Naive thymus-derived CD4-positive, alpha-beta T cell (primary cell): ENCODE results near the gene THY1. TPM values are rescaled to one million over a fixed set of nuclear protein-coding genes. Genes with fewer than 3 reads are reported as not detected.
"Not testable (repeated sequence)": the region's sequence is repeated elsewhere in the genome, so short reads cannot be mapped to it uniquely, and the experiment has no call there.

ENCODE experiments used
- ATAC-seq: fragments of 150-1000 bp; cut with Tn5 transposase; 2 replicates; pipeline ENCODE4 v1.10.0; 2021; ENCODE audit warnings: mild to moderate bottlenecking, moderate library complexity
- CTCF ChIA-PET: fragments of 350-600 bp; sonication (Branson Sonifier 250); formaldehyde crosslinking; loops from one replicate; lab custom pipeline; 2021; ENCODE audit warnings: antibody characterized with exemption; lab: Charles Lee
- POLR2A ChIA-PET: fragments of 350-600 bp; sonication (Branson Sonifier 250); formaldehyde crosslinking; loops from one replicate; lab custom pipeline; 2021; ENCODE audit warnings: antibody characterized with exemption, inconsistent platforms; lab: Charles Lee
- DNase-seq, 9 donors: peaks; one replicate each; pipeline versions ENCODE4 v3.0.0 to v3.0.0-alpha.2; 2020 to 2022; ENCODE audit warnings: mixed read lengths in 1 of 9
- H3K27ac ChIP-seq: one replicate; pipeline ENCODE4 v1.7.0; 2013; ENCODE audit warnings: mild to moderate bottlenecking, low read depth, low read length, moderate library complexity
- H3K27me3 ChIP-seq, 2 donors: one replicate each; pipeline ENCODE4 v1.7.0; 2013; ENCODE audit warnings: low read length in 2 of 2, mild to moderate bottlenecking in 2 of 2, moderate library complexity in 2 of 2; ENCODE audit not compliant: control insufficient read depth in 2 of 2, insufficient read depth in 2 of 2
- H3K36me3 ChIP-seq, 3 experiments: 1 replicate in 2 of 3; 2 replicates in 1 of 3; pipeline ENCODE4 v1.7.0; 2013; ENCODE audit warnings: low read length in 3 of 3, mild to moderate bottlenecking in 3 of 3, moderate library complexity in 1 of 3; ENCODE audit not compliant: insufficient read depth in 3 of 3, control insufficient read depth in 2 of 3
- H3K4me1 ChIP-seq, 2 donors: one replicate each; pipeline ENCODE4 v1.7.0; 2013; ENCODE audit warnings: low read length in 2 of 2, mild to moderate bottlenecking in 2 of 2, moderate library complexity in 1 of 2; ENCODE audit not compliant: control insufficient read depth in 2 of 2, insufficient read depth in 2 of 2
- H3K4me3 ChIP-seq: 2 replicates; pipeline ENCODE4 v1.7.0; 2013; ENCODE audit warnings: mild to moderate bottlenecking, low read length
- H3K9me3 ChIP-seq, 3 experiments: 1 replicate in 2 of 3; 2 replicates in 1 of 3; pipeline ENCODE4 v1.7.0; 2013; ENCODE audit warnings: low read length in 3 of 3; ENCODE audit not compliant: control insufficient read depth in 2 of 3
- H3K27ac Mint-ChIP-seq, 9 donors: one replicate each; pipeline ENCODE4 v1.8.0; 2020 to 2022; ENCODE audit warnings: mixed read lengths in 9 of 9, mild to moderate bottlenecking in 8 of 9, moderate library complexity in 5 of 9, inconsistent platforms in 2 of 9
- H3K27me3 Mint-ChIP-seq, 5 donors: one replicate each; pipeline ENCODE4 v1.8.0; 2021 to 2022; ENCODE audit warnings: mixed read lengths in 5 of 5, mild to moderate bottlenecking in 1 of 5
- H3K36me3 Mint-ChIP-seq, 5 donors: one replicate each; pipeline ENCODE4 v1.8.0; 2020 to 2022; ENCODE audit warnings: mixed read lengths in 5 of 5, mild to moderate bottlenecking in 3 of 5, inconsistent platforms in 1 of 5
- H3K4me1 Mint-ChIP-seq, 7 donors: one replicate each; pipeline ENCODE4 v1.8.0; 2020 to 2022; ENCODE audit warnings: mixed read lengths in 7 of 7, mild to moderate bottlenecking in 3 of 7, inconsistent platforms in 1 of 7
- H3K4me3 Mint-ChIP-seq, 10 donors: one replicate each; pipeline ENCODE4 v1.8.0; 2020 to 2022; ENCODE audit warnings: mild to moderate bottlenecking in 10 of 10, mixed read lengths in 10 of 10, moderate library complexity in 6 of 10, inconsistent platforms in 2 of 10
- H3K9me3 Mint-ChIP-seq, 11 donors: one replicate each; pipeline ENCODE4 v1.8.0; 2020 to 2022; ENCODE audit warnings: mixed read lengths in 11 of 11, mild to moderate bottlenecking in 4 of 11, inconsistent platforms in 1 of 11, moderate library complexity in 1 of 11
- intact Hi-C, 2 donors: fragments of 100-400 bp; cut with micrococcal nuclease; formaldehyde crosslinking; loops; one replicate each; pipeline ENCODE4 v1.15.1; 2023
- polyA plus RNA-seq, 2 donors: library from polyadenylated mRNA; unstranded; fragments of 300-500 nt; fragmentation: Illumina TruSeq; gene quantifications; one replicate each; pipeline ENCODE4 v1.2.3, GENCODE V29; 2021
- total RNA-seq, 6 experiments: library from RNA in 5 of 6; stranded (reverse) in 5 of 6; gene quantifications; 1 replicate in 5 of 6; 2 replicates in 1 of 6; pipeline ENCODE4 v1.2.3 and lab custom pipeline; 2021 to 2026

THY1 gene
- total and polyA plus RNA-seq, 7 experiments from 2014 or later = 2.2 TPM; not detected in 6

DNA sequence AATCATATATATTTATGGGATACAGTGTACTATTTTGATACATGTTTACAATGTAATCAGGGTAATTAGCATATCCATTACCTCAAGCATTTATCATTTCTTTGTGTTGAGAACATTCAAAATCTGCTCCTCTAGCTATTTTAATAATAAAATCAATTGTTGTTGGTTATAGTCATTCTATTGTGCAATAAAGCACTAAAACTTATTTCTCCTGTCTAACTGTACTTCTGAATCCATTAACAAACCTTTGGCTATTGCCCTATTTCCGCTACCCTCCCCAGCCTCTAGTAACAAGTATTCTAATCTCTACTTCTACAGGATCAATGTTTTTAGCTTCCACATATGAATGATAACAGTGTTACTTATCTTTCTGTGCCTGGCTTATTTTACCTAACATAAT is 26.1 kb downstream of the THY1 start:
- Mint-ChIP-seq H3K27ac (no peak overlapping the region), H3K9me3 (peaks cover 10 to 47% (median 29%) of the 10 kb centered on the region in 11 donors), H3K27me3 (peaks cover 21 to 40% (median 34%) of the 10 kb centered on the region in 5 donors), H3K4me1 (no peaks in the 10 kb centered on the region), H3K4me3 (no peak overlapping the region), H3K36me3 (peaks cover 0 to 19% (median 4%) of the 10 kb centered on the region in 5 donors)
- Histone ChIP-seq H3K4me1 (no peaks in the 10 kb centered on the region), H3K9me3 (peaks cover 0 to 11% (median 8%) of the 10 kb centered on the region in 3 experiments), H3K27ac (no peak overlapping the region), H3K36me3 (no peaks in the 10 kb centered on the region), H3K27me3 (no peaks in the 10 kb centered on the region), H3K4me3 (no peak overlapping the region)
- ChIA-PET CTCF (no interaction called here), POLR2A (interaction anchor here (0.6 kb wide), 1 partner anchor 9 kb away, joined by 3 read pairs; no protein-coding TSS in a partner anchor)
- intact Hi-C loops = no loop called here
- DNase-seq (no peak), ATAC-seq (no peak)

DNA sequence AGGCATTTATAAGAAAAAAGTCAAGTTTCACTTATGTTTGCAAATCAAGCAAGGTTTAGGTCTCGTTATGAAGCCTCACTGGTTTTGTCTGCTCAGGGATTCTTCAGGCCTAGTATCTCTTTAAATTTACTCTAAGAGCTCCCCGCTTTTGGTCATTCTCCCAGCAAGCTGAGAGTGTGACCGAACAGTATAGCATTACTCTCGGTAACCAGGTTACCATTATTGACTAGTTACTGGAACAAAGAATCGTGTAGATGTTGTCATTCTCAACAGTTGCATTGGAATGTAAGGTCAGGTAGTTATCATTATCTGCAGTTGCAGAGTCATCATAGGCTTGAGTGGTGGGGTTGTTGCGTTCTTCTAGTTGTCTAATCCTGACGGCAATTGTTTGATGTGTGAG is 31.7 kb downstream of the THY1 start:
- peaks cover 7 to 28% (median 23%) of the 10 kb centered on the region in 5 donors for H3K27me3 Mint-ChIP-seq
- intact Hi-C loops = no loop called here
- no peaks in the 10 kb centered on the region for H3K9me3 Mint-ChIP-seq
- Histone ChIP-seq H3K36me3 (no peaks in the 10 kb centered on the region), H3K9me3 (no peaks in the 10 kb centered on the region), H3K27ac (no peak overlapping the region), H3K4me1 (no peaks in the 10 kb centered on the region), H3K4me3 (no peak overlapping the region), H3K27me3 (no peaks in the 10 kb centered on the region)
- DNase-seq (no peak), ATAC-seq (no peak)
- ChIA-PET CTCF (no interaction called here), POLR2A (no interaction called here)
- H3K27ac Mint-ChIP-seq = no peak overlapping the region
- H3K4me1 Mint-ChIP-seq = no peaks in the 10 kb centered on the region
- peaks cover 0 to 5% (median 0%) of the 10 kb centered on the region in 5 donors for H3K36me3 Mint-ChIP-seq
- no peak overlapping the region for H3K4me3 Mint-ChIP-seq

DNA sequence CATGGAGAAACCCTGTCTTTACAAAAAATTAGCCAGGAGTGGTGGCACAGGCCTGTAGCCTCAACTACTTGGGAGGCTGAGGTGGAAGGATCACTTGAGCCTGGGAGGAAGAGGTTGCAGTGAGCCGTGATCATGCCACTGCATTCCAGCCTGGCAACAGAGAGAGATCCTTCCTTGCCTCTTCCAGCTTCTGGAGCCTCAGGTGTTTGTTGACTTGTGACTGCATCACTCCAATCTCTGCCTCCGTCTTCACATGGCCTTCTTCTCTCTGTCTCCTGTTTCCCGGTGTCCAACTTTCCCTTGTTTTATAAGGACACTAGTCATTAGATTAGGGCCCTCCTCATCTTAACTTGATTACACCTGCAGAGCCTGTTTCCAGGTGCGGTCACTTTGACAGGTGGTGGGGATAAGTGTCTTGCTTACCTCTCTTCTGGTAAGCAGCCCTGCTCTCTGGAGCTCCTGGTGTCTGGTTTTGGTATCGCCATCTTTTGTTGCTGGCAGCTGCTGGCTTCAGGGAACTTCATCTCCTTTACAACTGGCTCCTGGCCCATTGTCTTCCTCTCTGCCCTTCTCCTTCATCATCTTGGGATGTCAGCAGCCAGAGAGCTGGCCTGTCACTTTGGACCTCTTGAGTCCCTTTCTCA is 33.2 kb downstream of the THY1 start:
- Histone ChIP-seq H3K27ac (no peak overlapping the region), H3K36me3 (no peaks in the 10 kb centered on the region), H3K27me3 (no peaks in the 10 kb centered on the region), H3K4me1 (no peaks in the 10 kb centered on the region), H3K9me3 (no peaks in the 10 kb centered on the region), H3K4me3 (no peak overlapping the region)
- ChIA-PET CTCF (interaction anchor here (1.3 kb wide), 1 partner anchor 15 kb away, joined by 3 read pairs; no protein-coding TSS in a partner anchor), POLR2A (no interaction called here)
- no peaks in the 10 kb centered on the region for H3K4me1 Mint-ChIP-seq
- no peak overlapping the region for H3K4me3 Mint-ChIP-seq
- no peaks in the 10 kb centered on the region for H3K9me3 Mint-ChIP-seq
- H3K27ac Mint-ChIP-seq = peak overlapping the region in 1 of 9 donors; percentile 51
- ATAC-seq = no peak
- peaks cover 0 to 28% (median 16%) of the 10 kb centered on the region in 5 donors for H3K27me3 Mint-ChIP-seq
- intact Hi-C loops = no loop called here
- DNase-seq = peak in 1 of 9 donors; percentile 11
- H3K36me3 Mint-ChIP-seq = peaks cover 0 to 5% (median 0%) of the 10 kb centered on the region in 5 donors

DNA sequence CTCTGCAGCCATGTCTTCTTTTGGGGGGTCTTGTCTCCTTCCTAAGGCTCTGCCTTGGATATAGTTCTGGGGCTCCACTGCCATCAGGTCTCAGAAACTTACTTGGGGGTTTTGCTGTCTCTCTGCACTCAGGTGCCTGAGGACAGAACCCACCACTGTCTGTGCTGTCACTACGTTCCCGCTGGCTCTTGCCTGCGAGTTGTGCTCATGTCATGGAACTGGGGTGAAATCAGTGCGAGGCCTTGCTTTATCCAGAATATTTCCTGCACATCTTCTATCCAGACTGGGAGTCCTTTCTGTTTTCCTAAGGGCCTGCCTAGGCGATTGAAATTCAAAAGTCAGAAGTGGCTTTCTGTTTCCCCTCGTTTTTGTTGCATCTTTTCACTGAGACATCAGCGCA is 34.9 kb downstream of the THY1 start:
- no peak for ATAC-seq
- Histone ChIP-seq H3K27me3 (no peaks in the 10 kb centered on the region), H3K4me3 (no peak overlapping the region), H3K9me3 (no peaks in the 10 kb centered on the region), H3K36me3 (no peaks in the 10 kb centered on the region), H3K27ac (no peak overlapping the region), H3K4me1 (no peaks in the 10 kb centered on the region)
- H3K4me1 Mint-ChIP-seq = no peaks in the 10 kb centered on the region
- H3K27ac Mint-ChIP-seq = no peak overlapping the region
- intact Hi-C loops = no loop called here
- no peak for DNase-seq
- no peaks in the 10 kb centered on the region for H3K9me3 Mint-ChIP-seq
- no peak overlapping the region for H3K4me3 Mint-ChIP-seq
- H3K36me3 Mint-ChIP-seq = peaks cover 0 to 5% (median 0%) of the 10 kb centered on the region in 5 donors
- ChIA-PET CTCF (no interaction called here), POLR2A (no interaction called here)
- peaks cover 0 to 19% (median 12%) of the 10 kb centered on the region in 5 donors for H3K27me3 Mint-ChIP-seq

DNA sequence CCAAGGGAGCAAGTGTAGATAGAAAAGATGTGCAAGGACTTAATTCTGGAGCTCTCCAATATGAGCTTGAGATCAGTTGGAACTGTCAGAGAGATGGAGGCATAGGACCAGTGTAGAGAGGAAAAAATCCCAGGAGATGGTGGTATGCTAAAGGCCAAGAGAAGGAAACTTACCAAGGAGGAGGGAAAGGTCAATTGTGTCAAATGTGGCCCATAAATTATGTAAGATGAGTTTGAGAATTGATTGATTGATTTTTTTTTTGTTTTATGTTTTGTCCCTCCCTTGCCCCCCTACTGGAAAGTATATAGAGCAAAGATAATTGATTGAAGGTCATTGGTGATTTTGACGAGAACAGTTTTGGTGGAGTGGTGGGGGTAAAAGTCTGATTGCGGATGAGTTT is 38.6 kb downstream of the THY1 start:
- no peak overlapping the region for H3K27ac Mint-ChIP-seq
- Histone ChIP-seq H3K36me3 (no peaks in the 10 kb centered on the region), H3K4me1 (peaks cover 9 to 14% of the 10 kb centered on the region in 2 donors), H3K9me3 (no peaks in the 10 kb centered on the region), H3K4me3 (no peak overlapping the region), H3K27ac (no peak overlapping the region), H3K27me3 (no peaks in the 10 kb centered on the region)
- ChIA-PET POLR2A (no interaction called here), CTCF (interaction anchor here (4.1 kb wide), 1 partner anchor 28 kb away, joined by 34 read pairs; no protein-coding TSS in a partner anchor)
- ATAC-seq = no peak
- peaks cover 0 to 13% (median 4%) of the 10 kb centered on the region in 7 donors for H3K4me1 Mint-ChIP-seq
- peaks cover 0 to 2% (median 0%) of the 10 kb centered on the region in 11 donors for H3K9me3 Mint-ChIP-seq
- no peak overlapping the region for H3K4me3 Mint-ChIP-seq
- no peak for DNase-seq
- H3K27me3 Mint-ChIP-seq = peaks cover 0 to 6% (median 4%) of the 10 kb centered on the region in 5 donors
- intact Hi-C loops = loop anchor here in 1 of 2 donors (5.0 kb wide), 1 partner anchor 1567 kb away; no protein-coding TSS in a partner anchor
- no peaks in the 10 kb centered on the region for H3K36me3 Mint-ChIP-seq

DNA sequence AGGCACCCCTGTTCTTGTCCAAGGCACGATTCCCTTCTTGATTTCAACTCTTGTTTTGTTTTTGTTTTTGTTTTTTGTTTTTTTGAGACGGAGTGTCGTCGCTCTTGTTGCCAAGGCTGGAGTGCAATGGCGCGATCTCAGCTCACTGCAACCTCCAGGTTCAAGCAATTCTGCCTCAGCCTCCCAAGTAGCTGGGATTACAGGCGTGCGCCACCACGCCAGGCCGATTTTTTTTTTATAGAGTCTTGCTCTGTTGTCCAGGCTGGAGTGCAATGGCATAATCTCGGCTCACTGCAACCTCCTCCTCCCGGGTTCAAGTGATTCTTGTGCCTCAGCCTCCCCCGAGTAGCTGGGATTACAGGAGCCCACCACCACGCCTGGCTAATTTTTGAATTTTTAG is 40.5 kb downstream of the THY1 start:
- POLR2A ChIA-PET, H3K27me3 ChIP-seq, H3K27ac ChIP-seq, H3K4me3 Mint-ChIP-seq, H3K36me3 ChIP-seq, H3K27me3 Mint-ChIP-seq, DNase-seq, ATAC-seq, H3K27ac Mint-ChIP-seq, H3K36me3 Mint-ChIP-seq, H3K9me3 ChIP-seq, H3K9me3 Mint-ChIP-seq: not testable (repeated sequence)
- Histone ChIP-seq H3K4me3 (peak overlapping the region; percentile 81), H3K4me1 (peaks cover 9 to 14% of the 10 kb centered on the region in 2 donors)
- CTCF ChIA-PET = interaction anchor here (0.6 to 4.1 kb wide), 3 partner anchors 26 to 913 kb away, joined by 3 to 34 read pairs (median 3); no protein-coding TSS in a partner anchor
- H3K4me1 Mint-ChIP-seq = peaks cover 0 to 13% (median 5%) of the 10 kb centered on the region in 7 donors
- intact Hi-C loops = loop anchor here in 1 of 2 donors (5.0 kb wide), 1 partner anchor 1565 kb away; no protein-coding TSS in a partner anchor
